ENCODE measurements around the gene TRIM2.

TRIM2 gene

GRCh38 chr4:153372967-153373562, 168.8 kb downstream of the TRIM2 start:
- no peak for DNase-seq (ENCODE audit: low read depth)
- TF ChIP-seq CTCF (IDR thresholded peaks at IDR 0.05; ENCODE audit: insufficient read depth, low read depth, low read length, missing control alignments) = no peak
- no peak overlapping the region for H3K4me3 ChIP-seq (ENCODE audit: low read depth, low read length)

- no peak for TF ChIP-seq CTCF (IDR thresholded peaks at IDR 0.05; ENCODE audit: insufficient read depth, low read depth, low read length, missing control alignments)
- no peak overlapping the region for H3K4me3 ChIP-seq (ENCODE audit: low read depth, low read length)
- no peak for DNase-seq (ENCODE audit: low read depth)
Observed at GRCh38 chr4:153374442-153374841, 170.2 kb downstream of the TRIM2 start.

- TF ChIP-seq CTCF (IDR thresholded peaks at IDR 0.05; ENCODE audit: insufficient read depth, low read depth, low read length, missing control alignments) = no peak
- H3K4me3 ChIP-seq (ENCODE audit: low read depth, low read length) = no peak overlapping the region
- DNase-seq (ENCODE audit: low read depth) = no peak
Observed at GRCh38 chr4:153375303-153375702, 171.1 kb downstream of the TRIM2 start.

- TF ChIP-seq CTCF (IDR thresholded peaks at IDR 0.05; ENCODE audit: insufficient read depth, low read depth, low read length, missing control alignments) = no peak
- DNase-seq (ENCODE audit: low read depth) = no peak
- H3K4me3 ChIP-seq (ENCODE audit: low read depth, low read length) = no peak overlapping the region
Observed at GRCh38 chr4:153383131-153383530, 178.9 kb downstream of the TRIM2 start.

- no peak overlapping the region for H3K4me3 ChIP-seq (ENCODE audit: low read depth, low read length)
- no peak for TF ChIP-seq CTCF (IDR thresholded peaks at IDR 0.05; ENCODE audit: insufficient read depth, low read depth, low read length, missing control alignments)
- DNase-seq (ENCODE audit: low read depth) = no peak
Observed at GRCh38 chr4:153384160-153384559, 179.9 kb downstream of the TRIM2 start.

GRCh38 chr4:153385784-153386183, 181.5 kb downstream of the TRIM2 start:
- TF ChIP-seq CTCF (IDR thresholded peaks at IDR 0.05; ENCODE audit: insufficient read depth, low read depth, low read length, missing control alignments) = no peak
- no peak overlapping the region for H3K4me3 ChIP-seq (ENCODE audit: low read depth, low read length)
- no peak for DNase-seq (ENCODE audit: low read depth)

GRCh38 chr4:153387981-153388380, 183.7 kb downstream of the TRIM2 start:
- TF ChIP-seq CTCF (IDR thresholded peaks at IDR 0.05; ENCODE audit: insufficient read depth, low read depth, low read length, missing control alignments) = no peak

More at GRCh38 chr4:153387981-153388380, 183.7 kb downstream of the TRIM2 start:
- no peak overlapping the region for H3K4me3 ChIP-seq (ENCODE audit: low read depth, low read length)
- no peak for DNase-seq (ENCODE audit: low read depth)
